Activated CD4-positive, alpha-beta T cell treated with anti-CD3 and anti-CD28 coated beads, Interleukin-2, Interleukin-6, amounts not matched to agents 100 ng/mL and 50 ng/mL, durations not matched to agents 16 hours and 8 hours (primary cell): ENCODE results near the gene FAM118A.
"Not testable (repeated sequence)": the region's sequence is repeated elsewhere in the genome, so short reads cannot be mapped to it uniquely, and the experiment has no call there.

Source experiments
- DNase-seq: peaks from one replicate; pipeline ENCODE4 v3.0.0-alpha.2; 2020

Gene FAM118A

DNA sequence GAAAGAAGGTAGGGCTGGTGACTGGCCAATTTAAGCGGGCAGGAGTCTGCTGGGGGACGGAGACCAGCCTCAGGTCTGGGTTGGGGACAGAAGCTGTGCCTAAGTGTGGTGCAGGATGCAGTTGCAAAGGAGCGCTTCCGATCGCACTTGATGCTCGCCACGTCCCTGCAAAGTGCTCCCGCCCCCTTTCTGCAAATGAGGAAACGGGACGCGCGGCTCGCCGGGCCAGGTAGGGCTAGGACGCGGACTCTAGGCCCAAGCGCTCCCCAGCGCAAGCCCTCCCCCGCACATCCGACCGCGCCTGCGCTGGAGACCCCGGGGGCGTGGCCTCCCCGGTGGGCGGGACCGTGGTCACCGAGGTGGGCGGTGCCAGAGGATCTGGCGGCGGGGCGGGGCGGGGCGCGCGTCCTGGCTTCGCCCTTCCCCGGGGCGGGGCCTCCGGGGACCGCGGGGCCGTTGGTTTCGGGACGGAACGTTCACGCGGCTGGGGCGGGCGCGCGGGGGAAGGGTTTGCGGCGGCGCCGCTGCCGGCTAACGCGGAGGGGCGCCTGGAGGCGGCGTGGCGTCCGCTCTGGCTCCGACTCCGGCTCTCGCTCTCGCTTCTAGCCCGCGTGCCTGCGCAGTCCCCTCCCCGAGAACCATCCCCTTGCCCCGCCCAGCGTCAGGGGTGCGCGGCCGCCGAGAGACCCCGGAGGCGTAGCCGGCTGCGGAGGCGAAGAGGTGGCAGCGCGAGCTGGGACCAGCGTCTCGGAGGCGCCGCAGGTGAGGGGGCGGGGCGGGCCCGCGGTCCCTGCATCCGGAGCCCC, at the start of gene FAM118A:
TSS of gene FAM118A (plus strand) at position 513 of the 806 bp plus-strand sequence. CDS start 12,446 bp downstream, outside the sequence.
- peak; percentile 98 for DNase-seq

DNA sequence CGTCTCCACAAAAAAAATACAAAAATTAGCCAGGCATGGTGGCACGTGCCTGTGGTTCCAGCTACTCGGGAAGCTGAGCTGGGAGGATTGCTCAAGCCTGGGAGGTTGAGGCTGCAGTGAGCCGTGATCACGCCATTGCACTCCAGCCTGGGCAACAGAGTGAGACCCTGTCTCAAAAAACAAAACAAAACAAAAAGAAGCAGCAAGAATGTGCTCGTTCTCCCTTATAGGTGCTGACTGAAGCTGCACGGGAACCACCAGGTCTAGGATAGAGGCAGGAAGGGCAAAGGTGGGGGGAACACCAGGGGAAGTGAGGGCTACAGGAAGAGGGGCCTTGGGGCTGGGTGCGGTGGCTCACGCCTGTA, 49.4 kb upstream of the FAM118A start:
- not testable (repeated sequence) for DNase-seq

DNA sequence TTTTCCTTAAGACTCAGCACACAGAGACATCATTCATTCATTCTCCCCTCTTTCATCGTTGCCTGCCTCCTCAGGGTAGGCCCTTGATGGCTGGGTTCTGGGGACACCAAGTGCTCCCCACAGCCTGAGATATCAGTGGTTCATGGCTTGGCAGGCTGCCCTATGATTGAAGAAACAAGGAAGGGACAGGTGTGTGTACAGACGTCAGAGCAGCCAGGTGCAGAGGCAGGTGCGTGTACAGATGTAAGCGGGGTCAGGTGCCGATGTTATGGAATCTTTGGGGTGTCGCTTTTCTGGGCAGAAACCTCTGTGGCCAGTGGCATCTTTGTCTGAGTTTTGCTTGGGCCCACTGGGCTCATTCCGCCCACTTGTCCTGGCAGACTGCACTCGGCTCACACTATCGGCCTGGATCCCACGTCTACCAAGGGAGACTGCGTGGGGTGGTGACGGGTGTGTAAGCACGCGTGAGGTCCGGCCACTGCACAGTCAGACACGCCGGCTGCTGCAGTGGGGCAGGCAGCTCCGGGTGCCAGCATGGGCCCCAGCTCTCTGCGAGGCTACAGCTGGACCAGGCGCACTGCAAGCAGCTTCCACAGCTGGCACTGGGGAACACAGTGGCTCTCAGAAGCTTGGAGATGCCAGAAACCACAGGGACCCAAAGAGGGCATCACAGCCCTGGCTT, 48.2 kb upstream of the FAM118A start:
- DNase-seq: no peak

DNA sequence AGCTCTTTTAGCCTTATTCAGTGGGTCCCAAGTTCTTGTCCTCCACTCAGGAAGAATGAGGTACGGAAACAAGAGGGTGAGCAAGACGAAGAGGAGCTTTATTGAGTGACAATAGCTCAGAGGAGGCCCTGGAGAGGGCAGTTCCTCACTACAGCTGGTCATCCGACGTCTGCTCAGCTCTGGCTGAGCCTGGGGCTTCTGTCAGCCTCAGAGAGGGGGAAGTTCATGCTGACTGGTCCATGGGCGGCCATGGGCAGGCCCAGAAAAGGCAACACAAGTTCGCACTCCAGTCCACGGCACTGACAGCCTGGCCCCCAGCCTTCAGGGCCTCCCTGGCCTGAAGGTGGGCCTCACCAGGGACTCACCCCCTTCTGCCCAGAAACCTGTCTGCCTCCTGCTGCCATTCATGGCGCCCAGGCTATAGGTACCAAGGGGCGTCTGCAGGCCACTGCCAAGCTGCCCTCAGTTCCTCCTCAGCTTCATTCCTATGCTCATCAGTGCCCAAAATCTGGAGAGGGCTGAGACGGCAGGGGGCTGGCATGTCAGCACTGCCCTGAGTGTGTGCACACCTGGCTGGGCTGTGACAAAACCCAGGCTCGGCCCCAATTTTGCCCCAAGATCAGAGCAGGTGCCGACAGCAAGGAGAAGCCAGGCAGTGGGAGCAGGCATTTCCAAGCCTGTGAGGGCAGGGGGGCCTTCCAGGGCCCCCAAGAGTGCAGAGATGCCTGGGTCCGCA, 47.4 kb upstream of the FAM118A start:
- no peak for DNase-seq

DNA sequence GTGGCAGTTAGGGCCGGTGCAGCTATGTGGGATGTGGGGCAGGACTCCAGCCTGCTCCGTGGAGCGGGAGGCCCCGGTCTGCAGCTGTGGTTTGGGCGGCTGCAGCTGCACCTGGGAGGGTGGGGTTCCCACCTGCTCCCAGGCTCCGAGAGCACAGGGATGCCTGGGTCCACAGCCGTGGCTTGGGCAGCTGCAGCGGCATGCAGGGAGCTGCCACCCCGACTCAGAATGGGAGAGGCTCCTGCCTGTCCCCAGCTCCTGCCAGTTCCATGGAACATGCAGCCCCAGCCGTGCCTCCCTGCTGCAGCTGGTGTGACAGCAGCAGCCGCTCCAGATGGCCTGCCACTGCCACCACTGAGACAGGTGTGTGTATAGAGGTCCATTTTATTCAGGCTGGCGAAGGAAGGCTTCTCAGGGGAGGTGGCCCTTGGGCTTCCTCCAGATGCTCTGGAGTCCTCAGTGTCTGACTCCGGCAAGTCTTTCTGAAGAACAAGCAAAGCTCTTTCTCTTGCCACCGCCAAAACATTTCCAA, 46.7 kb upstream of the FAM118A start:
- DNase-seq: no peak

DNA sequence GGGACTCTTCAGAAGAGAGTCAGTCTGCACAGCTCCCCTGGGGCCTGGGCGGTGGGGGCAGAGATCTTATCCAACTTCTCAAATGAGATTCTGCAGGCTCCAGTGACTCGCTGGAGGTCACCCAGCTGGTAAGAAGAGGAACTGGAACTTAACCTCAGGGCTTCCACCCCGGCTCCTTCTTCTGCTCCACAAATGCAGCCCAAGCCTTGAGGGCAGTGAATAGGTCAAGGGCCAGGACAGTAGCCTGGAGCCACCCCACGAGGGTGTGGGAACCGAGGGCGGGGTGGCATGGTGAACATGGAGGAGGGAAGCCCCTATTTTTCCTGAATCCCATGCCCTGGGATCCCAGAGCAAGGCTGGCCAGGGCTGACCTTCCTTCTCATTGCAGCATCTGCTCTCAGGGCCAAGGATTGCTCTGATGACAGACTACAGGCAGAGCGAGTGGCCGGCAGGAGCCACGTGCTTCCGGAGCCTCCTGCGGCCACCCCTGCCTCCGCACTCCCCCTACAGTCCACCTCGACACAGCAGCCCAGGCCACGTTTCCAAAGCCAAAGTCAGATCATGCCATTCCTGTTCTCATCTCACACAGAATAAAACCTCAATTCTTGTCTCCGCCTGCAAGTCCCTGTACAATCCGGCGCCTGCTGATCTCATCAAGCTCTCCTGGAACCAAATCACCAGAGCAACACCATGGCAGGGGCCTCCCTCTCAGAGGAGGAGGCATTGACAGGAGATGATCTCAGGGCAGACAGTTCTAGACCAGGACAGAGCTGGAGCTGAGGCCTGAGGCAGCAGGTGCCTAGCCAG, 46.1 kb upstream of the FAM118A start:
- DNase-seq: no peak

DNA sequence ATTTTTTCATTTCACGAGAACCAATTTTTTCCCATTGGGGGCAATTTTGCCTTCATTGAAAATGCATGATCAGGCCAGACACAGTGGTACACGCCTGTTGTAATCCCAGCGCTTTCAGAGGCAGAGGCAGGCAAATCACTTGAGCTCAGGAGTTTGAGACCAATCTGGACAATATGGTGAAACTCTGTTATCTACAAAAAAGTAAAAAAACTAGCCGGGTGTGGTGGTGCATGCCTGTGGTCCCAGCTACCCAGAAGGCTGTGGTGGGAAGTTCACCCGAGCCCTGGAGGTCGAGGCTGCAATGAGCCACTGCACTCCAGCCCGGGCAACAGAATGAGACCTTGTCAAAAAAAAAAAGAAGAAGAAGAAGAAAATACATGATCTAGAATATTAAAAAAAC, 44.2 kb upstream of the FAM118A start:
- no peak for DNase-seq

DNA sequence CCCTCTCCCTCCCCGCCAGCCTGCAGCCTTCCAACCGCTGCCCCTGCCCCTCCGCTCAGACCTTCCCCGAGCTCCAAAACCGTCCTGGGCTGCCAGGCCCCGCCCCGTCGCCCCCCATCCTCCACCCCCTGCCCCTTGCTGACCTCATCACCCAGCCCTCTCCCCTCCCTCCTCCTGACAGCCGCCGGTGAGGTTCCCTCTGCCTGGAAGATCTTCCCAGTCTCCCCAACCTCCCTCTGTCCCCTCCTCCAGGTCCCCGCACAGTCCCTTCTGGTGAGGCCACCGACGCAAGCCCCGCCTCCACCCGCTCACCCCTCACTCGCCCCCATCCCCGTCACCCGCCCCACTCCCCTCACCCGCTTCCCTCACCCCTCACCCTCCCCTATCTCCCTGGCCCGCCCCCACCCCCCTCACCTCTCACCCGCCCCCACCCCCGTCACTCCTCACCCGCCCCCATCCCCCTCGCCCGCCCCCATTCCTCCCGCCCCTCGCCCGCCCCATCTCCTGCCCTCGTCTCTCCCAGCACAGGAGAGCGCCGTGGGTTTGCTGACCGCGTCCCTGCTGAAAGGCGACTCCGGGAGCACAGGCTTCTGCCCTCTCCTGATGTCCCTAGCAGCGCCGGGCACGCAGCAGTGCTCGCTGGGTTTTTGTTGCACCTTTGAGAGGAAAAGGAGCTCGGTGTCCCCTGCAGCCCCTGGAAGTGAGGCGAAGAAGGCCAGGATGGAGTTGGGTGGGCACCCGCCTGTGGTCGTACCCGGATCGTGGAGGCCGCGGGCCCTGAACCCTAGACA, 41.4 kb upstream of the FAM118A start:
- no peak for DNase-seq

DNA sequence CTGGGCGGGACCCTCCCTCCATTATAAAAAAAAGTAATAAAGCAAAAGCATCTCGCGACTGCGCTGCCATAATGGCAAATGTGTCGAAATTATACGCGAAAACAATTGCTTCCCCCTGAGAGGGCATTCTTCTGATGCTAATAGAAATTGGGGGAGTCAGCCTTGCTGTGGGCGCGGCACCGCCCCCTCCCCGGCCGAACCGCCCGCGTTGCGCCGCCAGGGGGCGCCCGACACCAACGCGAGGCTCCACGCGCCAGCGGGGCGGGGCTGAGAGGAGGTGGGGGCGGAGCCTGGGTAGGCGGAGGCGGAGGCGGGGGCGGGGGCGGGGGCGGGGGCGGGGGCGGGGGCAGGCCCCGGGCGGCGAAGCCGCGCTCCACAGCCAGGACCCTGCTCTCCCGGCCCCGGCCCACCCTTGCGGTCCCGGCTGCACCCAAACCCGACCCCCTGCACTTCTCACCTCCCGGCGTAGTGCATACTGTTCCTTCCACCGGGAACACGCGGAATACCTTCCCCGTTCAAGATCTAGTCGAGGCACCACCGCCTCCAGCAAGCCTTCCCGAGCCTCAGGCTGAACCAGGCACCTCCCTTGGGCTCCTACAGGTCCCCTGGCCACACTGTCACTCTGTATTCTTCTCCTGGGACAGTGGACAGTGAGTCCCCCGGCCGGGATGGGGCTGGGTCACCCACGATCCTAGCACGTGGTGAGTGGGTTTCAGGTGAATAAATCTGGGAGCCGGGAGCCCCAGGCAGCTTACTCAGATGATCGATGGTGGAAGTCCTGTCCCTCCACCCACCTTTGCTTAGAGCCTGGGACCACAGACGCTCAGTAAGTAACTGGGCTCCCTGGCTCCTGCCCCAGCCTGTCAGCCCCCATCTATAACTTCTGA, 40.5 kb upstream of the FAM118A start:
- peak; percentile 93 for DNase-seq

DNA sequence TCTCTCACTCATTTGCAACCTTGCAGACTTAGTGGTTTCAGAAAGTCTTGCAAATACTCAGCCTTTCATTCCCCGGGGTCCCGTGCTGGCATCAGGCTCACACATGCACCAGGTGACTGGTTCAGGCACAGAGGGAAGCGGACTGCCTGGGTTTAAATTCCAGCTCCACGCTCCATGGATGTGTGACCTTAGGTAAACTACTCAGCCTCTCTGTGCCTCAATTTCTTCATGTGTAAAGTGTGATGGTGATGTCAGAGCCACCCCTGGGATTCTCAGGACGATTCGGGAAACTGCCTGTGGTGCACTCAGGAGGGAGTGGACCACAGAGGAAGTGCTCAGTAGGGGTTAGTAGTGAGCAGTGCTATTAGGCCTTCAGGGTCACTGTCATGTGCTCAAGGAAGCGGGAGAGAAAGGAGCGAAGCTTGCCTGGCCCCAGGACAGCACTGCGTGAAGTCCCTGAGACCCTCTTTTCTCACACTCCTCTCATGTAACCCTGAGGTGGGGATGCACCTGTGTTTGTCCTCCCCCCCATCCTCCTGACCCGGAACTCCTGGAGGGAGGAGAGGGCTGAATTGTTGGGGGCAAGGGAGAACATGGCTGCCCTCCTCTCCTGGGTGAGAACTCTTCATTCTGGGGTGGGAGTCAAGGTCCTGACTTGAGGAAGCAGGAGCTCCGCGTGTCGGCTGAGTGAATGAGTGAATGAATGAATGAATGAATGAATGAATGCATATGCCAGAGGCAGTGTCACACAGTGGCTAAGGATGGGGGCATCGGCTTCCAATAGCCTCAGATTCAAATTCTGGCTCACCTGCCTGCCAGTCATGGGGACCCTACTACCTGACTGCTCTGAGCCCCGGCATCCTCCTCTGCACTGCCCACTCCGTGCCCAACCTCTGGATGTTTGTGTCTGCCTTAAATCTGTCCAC, 39.4 kb upstream of the FAM118A start:
- no peak for DNase-seq

DNA sequence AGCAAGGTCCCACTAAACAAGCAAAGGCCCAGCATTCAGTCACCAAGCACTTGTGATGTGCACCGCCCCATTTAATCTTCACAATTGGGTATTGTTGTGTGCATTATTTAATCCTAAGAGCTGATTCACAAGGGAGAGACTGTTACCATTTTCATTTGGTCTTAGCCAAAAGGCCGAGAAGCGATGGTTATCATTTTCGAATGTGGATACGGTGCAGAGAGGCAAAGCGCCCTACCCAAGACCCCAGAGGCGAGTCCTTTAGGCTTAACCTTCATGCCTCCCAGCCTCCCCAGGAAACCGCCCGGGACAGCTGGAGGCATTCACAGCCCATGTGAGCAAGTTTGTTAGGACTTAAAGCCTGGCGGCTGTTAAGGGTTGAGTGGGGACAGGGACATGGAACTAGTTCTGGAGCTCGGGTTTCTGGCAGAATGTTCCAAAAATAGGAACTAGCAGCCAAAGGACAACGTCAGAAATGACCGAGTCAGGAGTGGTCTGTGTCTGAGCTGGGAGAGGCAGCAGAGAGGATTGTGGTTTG, 38.0 kb upstream of the FAM118A start:
- DNase-seq: no peak

DNA sequence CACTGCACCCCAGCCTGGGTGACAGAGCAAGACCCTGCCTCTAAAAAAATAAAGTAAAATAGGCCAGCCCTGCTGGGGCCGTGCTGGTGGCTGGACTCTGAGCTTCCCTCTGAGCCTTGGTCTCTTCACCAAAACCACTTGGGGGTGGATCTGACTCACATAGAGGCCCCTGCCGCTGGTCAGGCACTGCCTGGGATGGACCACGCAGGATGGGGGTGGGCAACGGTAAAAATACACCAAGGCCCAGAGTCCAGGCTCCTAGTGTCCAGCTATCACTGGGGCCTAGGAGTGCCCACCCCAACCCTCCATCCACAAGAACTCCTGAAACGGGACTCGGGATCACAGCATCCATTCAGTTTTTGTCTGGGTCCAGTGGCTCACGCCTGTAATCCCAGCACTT, 37.2 kb upstream of the FAM118A start:
- no peak for DNase-seq

DNA sequence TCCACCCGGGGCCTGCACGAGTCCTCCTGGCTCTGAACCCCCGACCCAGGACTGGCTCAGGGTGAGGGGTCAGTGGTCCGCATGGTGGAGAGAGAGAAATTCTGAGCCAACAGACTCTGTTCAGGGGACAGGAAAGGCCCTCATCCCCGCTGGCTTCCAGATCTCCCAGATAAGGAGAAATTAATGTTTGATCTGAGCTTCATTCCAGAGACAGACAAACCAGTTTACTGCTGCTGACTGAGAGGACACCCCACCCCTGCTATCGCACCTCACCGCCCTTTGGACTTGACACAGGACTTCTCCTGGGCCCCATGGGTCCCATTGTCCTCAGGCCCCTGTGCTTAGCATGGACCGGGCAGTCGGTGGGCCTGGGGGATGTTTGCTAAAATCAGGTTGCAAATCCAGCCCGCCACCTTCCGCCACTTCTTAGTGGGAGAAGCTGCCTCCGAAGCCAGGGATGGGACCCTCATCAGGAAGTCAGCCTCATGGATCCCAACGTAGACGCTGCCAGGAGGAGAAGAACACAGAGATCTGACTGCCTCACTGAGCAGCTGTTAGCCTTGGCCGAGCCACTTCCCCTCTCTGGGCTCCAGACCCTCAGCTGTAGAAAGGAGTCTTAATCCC, 36.2 kb upstream of the FAM118A start:
- DNase-seq: no peak

DNA sequence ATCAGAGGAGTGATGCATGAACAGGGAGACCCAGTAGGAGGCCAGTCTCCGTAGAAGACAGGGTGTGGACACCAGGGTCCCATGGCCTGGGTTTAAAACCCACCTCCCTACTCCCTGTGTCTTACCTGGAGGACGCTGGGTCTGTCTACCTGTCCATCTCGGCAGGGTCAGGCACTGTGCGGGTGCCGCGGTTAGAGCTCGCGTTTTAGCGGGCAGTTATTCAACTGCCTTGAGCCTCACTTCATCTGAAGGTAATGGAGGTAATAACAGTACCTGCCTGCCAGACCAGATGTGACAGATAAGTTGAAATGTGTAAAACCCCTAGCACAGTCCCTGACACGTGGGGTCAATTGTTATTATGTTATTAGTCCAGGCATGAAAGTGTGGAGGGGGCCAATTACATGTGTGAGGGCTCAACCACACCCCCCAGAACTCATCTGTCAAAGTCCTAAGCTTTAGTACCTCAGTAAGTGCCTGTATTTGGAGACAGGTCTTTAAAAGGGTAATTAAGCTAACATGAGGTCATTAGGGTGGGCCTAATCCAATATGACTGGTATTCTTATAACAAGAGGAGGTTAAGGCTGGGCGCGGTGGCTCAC, 33.1 kb upstream of the FAM118A start:
- no peak for DNase-seq

DNA sequence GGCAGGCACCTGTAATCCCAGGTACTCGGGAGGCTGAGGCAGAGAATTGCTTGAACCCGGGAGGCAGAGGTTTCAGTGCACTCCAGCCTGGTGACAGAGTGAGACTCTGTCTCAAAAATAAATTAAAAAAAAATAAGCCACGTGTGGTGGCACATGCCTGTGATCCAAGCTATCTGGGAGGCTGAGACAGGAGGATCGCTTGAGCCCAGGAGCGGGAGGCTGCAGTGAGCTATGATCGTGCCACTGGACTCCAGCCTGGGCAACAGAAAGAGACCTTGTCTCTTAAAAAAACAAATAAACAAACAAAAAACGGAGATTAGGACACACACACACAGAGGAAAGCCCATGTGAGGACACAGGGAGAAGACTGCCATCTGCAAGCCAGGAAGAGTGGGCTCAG, 32.0 kb upstream of the FAM118A start:
- DNase-seq: not testable (repeated sequence)

DNA sequence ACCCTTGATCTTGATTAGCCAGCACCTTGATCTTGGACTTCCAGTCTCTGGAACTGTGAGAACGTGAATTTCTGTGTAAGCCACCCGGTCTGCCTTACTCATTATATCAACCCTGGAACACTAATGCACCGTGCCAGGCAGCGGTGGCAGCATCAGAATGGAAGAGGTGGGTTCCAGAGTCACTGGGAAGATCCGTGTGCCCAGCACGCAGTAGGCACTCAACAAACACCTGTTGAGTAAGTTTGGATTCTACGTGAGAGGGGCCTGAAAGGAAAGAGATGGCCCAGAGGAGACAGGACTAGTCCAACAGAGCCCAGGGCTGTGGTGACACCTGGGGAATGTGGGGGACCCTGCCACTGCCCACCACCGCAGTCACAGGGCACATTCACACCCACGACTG, 31.6 kb upstream of the FAM118A start:
- no peak for DNase-seq

DNA sequence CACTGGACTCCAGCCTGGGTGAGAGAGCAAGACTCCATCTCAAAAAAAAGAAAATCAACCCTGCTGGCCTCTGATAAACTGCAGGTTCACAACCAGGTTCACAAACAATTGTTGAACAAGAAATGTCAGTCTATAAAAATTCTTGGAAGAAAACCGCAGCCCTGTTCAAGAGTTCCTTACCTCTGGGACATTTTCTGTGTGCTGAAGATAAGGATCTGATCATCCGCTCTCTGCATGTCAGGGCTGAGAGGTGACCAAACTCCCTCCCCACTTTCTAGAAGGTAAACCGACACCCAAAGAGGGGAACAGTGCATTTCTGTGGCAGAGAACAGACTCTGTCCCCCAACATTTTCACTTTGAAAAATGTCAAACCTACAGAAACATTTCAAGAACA, 29.1 kb upstream of the FAM118A start:
- no peak for DNase-seq

DNA sequence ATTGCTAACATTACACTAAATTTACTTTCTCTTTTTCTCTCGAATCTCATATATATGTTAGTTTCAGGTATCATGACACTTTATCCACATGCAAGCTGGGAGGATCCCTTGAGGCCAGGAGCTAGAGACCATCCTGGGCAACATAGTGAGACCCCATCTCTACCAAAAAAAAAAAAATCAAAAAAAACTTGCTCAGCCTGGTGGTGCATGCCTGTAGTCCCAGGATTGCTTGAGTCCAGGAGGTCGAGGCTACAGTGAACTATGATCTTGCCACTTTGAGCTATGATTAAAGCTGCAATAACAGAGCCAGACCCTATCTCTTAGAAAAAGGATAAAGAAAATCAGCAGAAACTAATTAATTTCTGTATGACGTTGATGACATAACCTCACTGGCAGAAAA, 28.7 kb upstream of the FAM118A start:
- DNase-seq: no peak
